Activated CD4-positive, alpha-beta memory T cell treated with anti-CD3 and anti-CD28 coated beads, Interleukin-2, amount 10 ng/mL, durations not matched to agents 7 days and 5 days (primary cell): ENCODE data around the gene COX6B2. TPM values are rescaled to one million over a fixed set of nuclear protein-coding genes. Genes with fewer than 3 reads are reported as not detected.

ENCODE experiments used
- CTCF ChIA-PET: fragments of 350-600 bp; sonication (Branson Sonifier 250); formaldehyde crosslinking; loops from one replicate; lab custom pipeline; 2021; ENCODE audit warnings: antibody characterized with exemption, inconsistent platforms; lab: Charles Lee
- POLR2A ChIA-PET: fragments of 350-600 bp; sonication (Branson Sonifier 250); formaldehyde crosslinking; loops from one replicate; lab custom pipeline; 2021; ENCODE audit warnings: antibody characterized with exemption; lab: Charles Lee
- DNase-seq: peaks from one replicate; pipeline ENCODE4 v3.0.0-alpha.2; 2020
- H3K27ac Mint-ChIP-seq: one replicate; pipeline ENCODE4 v1.8.0; 2021; ENCODE audit warnings: mild to moderate bottlenecking, mixed read lengths
- H3K27me3 Mint-ChIP-seq: one replicate; pipeline ENCODE4 v1.8.0; 2021; ENCODE audit warnings: mixed read lengths
- H3K36me3 Mint-ChIP-seq: one replicate; pipeline ENCODE4 v1.8.0; 2021; ENCODE audit warnings: low read depth, mixed read lengths
- H3K4me1 Mint-ChIP-seq: one replicate; pipeline ENCODE4 v1.8.0; 2021; ENCODE audit warnings: mixed read lengths
- H3K4me3 Mint-ChIP-seq: one replicate; pipeline ENCODE4 v1.8.0; 2021; ENCODE audit warnings: mild to moderate bottlenecking, mixed read lengths
- H3K9me3 Mint-ChIP-seq: one replicate; pipeline ENCODE4 v1.8.0; 2021; ENCODE audit warnings: mixed read lengths
- total RNA-seq, 2 experiments: library from RNA; stranded (reverse); gene quantifications; one replicate each; pipeline ENCODE4 v1.2.3, GENCODE V29; 2021

The COX6B2 gene
- total RNA-seq, 2 experiments from 2014 or later = 0.83 to 2.0 TPM

GRCh38 chr19:55377356-55378131 lies 23.0 kb upstream of the COX6B2 start:
- H3K9me3 Mint-ChIP-seq = no peaks in the 10 kb centered on the region
- H3K4me1 Mint-ChIP-seq = peaks cover 12% of the 10 kb centered on the region
- H3K27ac Mint-ChIP-seq = no peak overlapping the region
- POLR2A ChIA-PET = no interaction called here
- no peak overlapping the region for H3K4me3 Mint-ChIP-seq
- peaks cover 4% of the 10 kb centered on the region for H3K27me3 Mint-ChIP-seq
- CTCF ChIA-PET = no interaction called here
- no peak for DNase-seq
- H3K36me3 Mint-ChIP-seq = peaks cover 15% of the 10 kb centered on the region

- ChIA-PET POLR2A (interaction anchor here (1.4 kb wide), 1 partner anchor 8 kb away, joined by 3 read pairs; the partner anchor contains the start of gene TMEM238), CTCF (no interaction called here)
- peaks cover 14% of the 10 kb centered on the region for H3K27me3 Mint-ChIP-seq
- no peak within 1 kb of the TSS for H3K4me3 Mint-ChIP-seq
- peaks cover under 1% of the 10 kb centered on the region for H3K4me1 Mint-ChIP-seq
- H3K27ac Mint-ChIP-seq = no peak within 1 kb of the TSS
- DNase-seq = no peak
- peaks cover 5% of the 10 kb centered on the region for H3K36me3 Mint-ChIP-seq
- no peaks in the 10 kb centered on the region for H3K9me3 Mint-ChIP-seq
Observed at GRCh38 chr19:55376241-55376933, 21.9 kb upstream of the COX6B2 start, which contains the start of gene TMEM190. Gene TMEM190, plus strand, starts transcription at chr19:55376826. Its CDS starts 28 bp downstream, at chr19:55376854.

- no peak overlapping the region for H3K4me3 Mint-ChIP-seq
Observed at GRCh38 chr19:55373993-55374757, 19.7 kb upstream of the COX6B2 start.

GRCh38 chr19:55373306-55373992 lies 18.9 kb upstream of the COX6B2 start:
- POLR2A ChIA-PET = interaction anchor here (3.6 kb wide), 1 partner anchor 10 kb away, joined by 17 read pairs; the partner anchor contains the start of gene TMEM238
- CTCF ChIA-PET = no interaction called here
- Mint-ChIP-seq H3K4me1 (peaks cover 4% of the 10 kb centered on the region), H3K9me3 (no peaks in the 10 kb centered on the region), H3K27me3 (peaks cover 34% of the 10 kb centered on the region), H3K36me3 (no peaks in the 10 kb centered on the region), H3K4me3 (no peak overlapping the region), H3K27ac (no peak overlapping the region)
- no peak for DNase-seq

More at GRCh38 chr19:55373993-55374757, 19.7 kb upstream of the COX6B2 start:
- Mint-ChIP-seq H3K9me3 (no peaks in the 10 kb centered on the region), H3K36me3 (peaks cover under 1% of the 10 kb centered on the region), H3K27me3 (peaks cover 28% of the 10 kb centered on the region), H3K27ac (no peak overlapping the region), H3K4me1 (peaks cover 4% of the 10 kb centered on the region)
- no peak for DNase-seq
- ChIA-PET CTCF (no interaction called here), POLR2A (interaction anchor here (3.6 kb wide), 1 partner anchor 10 kb away, joined by 17 read pairs; the partner anchor contains the start of gene TMEM238)

- no peaks in the 10 kb centered on the region for H3K36me3 Mint-ChIP-seq
- ChIA-PET CTCF (no interaction called here), POLR2A (interaction anchor here (1.6 to 3.6 kb wide), 2 partner anchors 11 to 71 kb away, joined by 4 to 17 read pairs; partner anchors contain the start of gene TMEM238)
- H3K9me3 Mint-ChIP-seq = no peaks in the 10 kb centered on the region
- no peak for DNase-seq
- no peak overlapping the region for H3K27ac Mint-ChIP-seq
- peaks cover 37% of the 10 kb centered on the region for H3K27me3 Mint-ChIP-seq
- peaks cover 4% of the 10 kb centered on the region for H3K4me1 Mint-ChIP-seq
- H3K4me3 Mint-ChIP-seq = no peak overlapping the region
Observed at GRCh38 chr19:55372316-55373081, 18.0 kb upstream of the COX6B2 start.

- POLR2A ChIA-PET = interaction anchor here (3.6 kb wide), 1 partner anchor 13 kb away, joined by 17 read pairs; the partner anchor contains the start of gene TMEM238
- Mint-ChIP-seq H3K27me3 (peaks cover 41% of the 10 kb centered on the region), H3K36me3 (no peaks in the 10 kb centered on the region), H3K27ac (no peak within 1 kb of the TSS), H3K4me3 (peak within 1 kb of the TSS; percentile 7), H3K4me1 (peaks cover 4% of the 10 kb centered on the region), H3K9me3 (no peaks in the 10 kb centered on the region)
- DNase-seq = no peak
- CTCF ChIA-PET = no interaction called here
Observed at GRCh38 chr19:55370305-55370988, 15.9 kb upstream of the COX6B2 start, which contains the start of gene IL11. Gene IL11, minus strand, starts transcription at chr19:55370463. Its CDS starts 153 bp downstream, at chr19:55370310.

- H3K27ac Mint-ChIP-seq = no peak overlapping the region
- no peak for DNase-seq
- ChIA-PET CTCF (no interaction called here), POLR2A (interaction anchor here (1.2 to 2.0 kb wide), 2 partner anchors 14 to 31 kb away, joined by 5 to 8 read pairs; partner anchors contain the start of genes KMT5C and TMEM238)
- H3K4me1 Mint-ChIP-seq = peaks cover 4% of the 10 kb centered on the region
- peak overlapping the region; percentile 7 for H3K4me3 Mint-ChIP-seq
- H3K36me3 Mint-ChIP-seq = no peaks in the 10 kb centered on the region
- H3K27me3 Mint-ChIP-seq = peaks cover 43% of the 10 kb centered on the region
- H3K9me3 Mint-ChIP-seq = no peaks in the 10 kb centered on the region
Observed at GRCh38 chr19:55369653-55370304, 15.3 kb upstream of the COX6B2 start.

- ChIA-PET POLR2A (interaction anchor here (1.2 to 2.0 kb wide), 3 partner anchors 15 to 38 kb away, joined by 3 to 8 read pairs (median 5); partner anchors contain the start of genes KMT5C and TMEM238), CTCF (interaction anchor here (0.6 to 1.3 kb wide), 2 partner anchors 12 to 13 kb away, joined by 3 read pairs; no protein-coding TSS in a partner anchor)
- DNase-seq = no peak
- H3K4me3 Mint-ChIP-seq = no peak overlapping the region
- H3K9me3 Mint-ChIP-seq = no peaks in the 10 kb centered on the region
- no peaks in the 10 kb centered on the region for H3K36me3 Mint-ChIP-seq
- peaks cover 4% of the 10 kb centered on the region for H3K4me1 Mint-ChIP-seq
- H3K27ac Mint-ChIP-seq = no peak overlapping the region
- peaks cover 43% of the 10 kb centered on the region for H3K27me3 Mint-ChIP-seq
Observed at GRCh38 chr19:55368701-55369563, 14.4 kb upstream of the COX6B2 start.

GRCh38 chr19:55368106-55368505 lies 13.6 kb upstream of the COX6B2 start:
- ChIA-PET POLR2A (interaction anchor here (1.2 to 2.0 kb wide), 3 partner anchors 15 to 39 kb away, joined by 3 to 8 read pairs (median 5); partner anchors contain the start of genes KMT5C and TMEM238), CTCF (interaction anchor here (1.3 kb wide), 1 partner anchor 12 kb away, joined by 3 read pairs; no protein-coding TSS in a partner anchor)

GRCh38 chr19:55366790-55367189 lies 12.3 kb upstream of the COX6B2 start:
- ChIA-PET CTCF (no interaction called here), POLR2A (no interaction called here)
- DNase-seq = no peak
- Mint-ChIP-seq H3K4me3 (no peak overlapping the region), H3K9me3 (no peaks in the 10 kb centered on the region), H3K36me3 (no peaks in the 10 kb centered on the region), H3K27ac (no peak overlapping the region), H3K27me3 (peaks cover 33% of the 10 kb centered on the region), H3K4me1 (peaks cover 4% of the 10 kb centered on the region)

More at GRCh38 chr19:55368106-55368505, 13.6 kb upstream of the COX6B2 start:
- H3K27ac Mint-ChIP-seq = no peak overlapping the region
- H3K4me3 Mint-ChIP-seq = no peak overlapping the region
- peaks cover 39% of the 10 kb centered on the region for H3K27me3 Mint-ChIP-seq
- H3K4me1 Mint-ChIP-seq = peaks cover 4% of the 10 kb centered on the region
- no peak for DNase-seq
- no peaks in the 10 kb centered on the region for H3K36me3 Mint-ChIP-seq
- H3K9me3 Mint-ChIP-seq = no peaks in the 10 kb centered on the region
